GM21737 (cell line): Measurements from ENCODE around the gene PCNX2.
"Not testable (repeated sequence)": the region's sequence is repeated elsewhere in the genome, so short reads cannot be mapped to it uniquely, and the experiment has no call there.

Source experiments
- ATAC-seq: cut with Tn5 transposase; IDR thresholded peaks from one replicate; pipeline ENCODE4 v1.9.1; 2021; ENCODE audit warnings: mild to moderate bottlenecking, moderate library complexity; ENCODE audit not compliant: unreplicated experiment

PCNX2 gene

GRCh38 chr1:233229288-233229687, 66.2 kb downstream of the PCNX2 start:
- ATAC-seq: no peak

- ATAC-seq: no peak
Measured at GRCh38 chr1:233227930-233228465, 67.5 kb downstream of the PCNX2 start.

- ATAC-seq: no peak
Measured at GRCh38 chr1:233224311-233224710, 71.2 kb downstream of the PCNX2 start.

- no peak for ATAC-seq
Measured at GRCh38 chr1:233217832-233218231, 77.7 kb downstream of the PCNX2 start.

- ATAC-seq: no peak
Measured at GRCh38 chr1:233216009-233216408, 79.5 kb downstream of the PCNX2 start.

- ATAC-seq: no peak
Measured at GRCh38 chr1:233215135-233215760, 80.3 kb downstream of the PCNX2 start.

GRCh38 chr1:233211595-233211994, 83.9 kb downstream of the PCNX2 start:
- ATAC-seq: no peak

GRCh38 chr1:233211106-233211505, 84.4 kb downstream of the PCNX2 start:
- no peak for ATAC-seq

GRCh38 chr1:233209481-233209880, 86.0 kb downstream of the PCNX2 start:
- ATAC-seq: no peak

GRCh38 chr1:233208687-233209086, 86.8 kb downstream of the PCNX2 start:
- no peak for ATAC-seq

GRCh38 chr1:233197940-233198339, 97.6 kb downstream of the PCNX2 start:
- ATAC-seq: no peak

- no peak for ATAC-seq
Measured at GRCh38 chr1:233193741-233194140, 101.8 kb downstream of the PCNX2 start.

GRCh38 chr1:233190987-233191386, 104.5 kb downstream of the PCNX2 start:
- no peak for ATAC-seq

- ATAC-seq: no peak
Measured at GRCh38 chr1:233189526-233189925, 106.0 kb downstream of the PCNX2 start.

- no peak for ATAC-seq
Measured at GRCh38 chr1:233188061-233188460, 107.5 kb downstream of the PCNX2 start.

- ATAC-seq: no peak
Measured at GRCh38 chr1:233183226-233184020, 112.1 kb downstream of the PCNX2 start.

- ATAC-seq: no peak
Measured at GRCh38 chr1:233182587-233182986, 112.9 kb downstream of the PCNX2 start.

- no peak for ATAC-seq
Measured at GRCh38 chr1:233180641-233181364, 114.7 kb downstream of the PCNX2 start.

- ATAC-seq: not testable (repeated sequence)
Measured at GRCh38 chr1:233179638-233180037, 115.9 kb downstream of the PCNX2 start.

GRCh38 chr1:233172201-233172600, 123.3 kb downstream of the PCNX2 start:
- no peak for ATAC-seq

GRCh38 chr1:233170741-233171140, 124.8 kb downstream of the PCNX2 start:
- no peak for ATAC-seq

- no peak for ATAC-seq
Measured at GRCh38 chr1:233168384-233168783, 127.1 kb downstream of the PCNX2 start.
